GM19023 (cell line): ENCODE data around the gene TBC1D21.

ENCODE experiments used
- ATAC-seq: cut with Tn5 transposase; IDR thresholded peaks from one replicate; pipeline ENCODE4 v1.9.1; 2021; ENCODE audit warnings: mild to moderate bottlenecking, moderate library complexity; ENCODE audit not compliant: unreplicated experiment

The TBC1D21 gene

GRCh38 chr15:73887481-73887880 is 14.1 kb downstream of the TBC1D21 start:
- ATAC-seq = no peak

GRCh38 chr15:73888224-73889041 is 15.1 kb downstream of the TBC1D21 start:
- ATAC-seq = no peak

- ATAC-seq = no peak
Measured at GRCh38 chr15:73889053-73889761, 15.8 kb downstream of the TBC1D21 start.

GRCh38 chr15:73889762-73890124 is 16.4 kb downstream of the TBC1D21 start:
- no peak for ATAC-seq

GRCh38 chr15:73891328-73892315 is 18.3 kb downstream of the TBC1D21 start:
- ATAC-seq = no peak

GRCh38 chr15:73892446-73893226 is 19.3 kb downstream of the TBC1D21 start:
- no peak for ATAC-seq

- no peak for ATAC-seq
Measured at GRCh38 chr15:73894133-73894814, 20.9 kb downstream of the TBC1D21 start.

GRCh38 chr15:73897441-73898261 is 24.3 kb downstream of the TBC1D21 start:
- ATAC-seq = no peak

- no peak for ATAC-seq
Measured at GRCh38 chr15:73899197-73900094, 26.1 kb downstream of the TBC1D21 start.

GRCh38 chr15:73900095-73900712 is 26.8 kb downstream of the TBC1D21 start:
- ATAC-seq = no peak

GRCh38 chr15:73901126-73901810 is 27.9 kb downstream of the TBC1D21 start:
- no peak for ATAC-seq

GRCh38 chr15:73902121-73903020 is 29.0 kb downstream of the TBC1D21 start:
- no peak for ATAC-seq

GRCh38 chr15:73904026-73904815 is 30.9 kb downstream of the TBC1D21 start:
- no peak for ATAC-seq

- no peak for ATAC-seq
Measured at GRCh38 chr15:73905225-73905827, 32.0 kb downstream of the TBC1D21 start.
